H1 (cell line): Measurements from ENCODE around the gene CELF2. TPM values are rescaled to one million over a fixed set of nuclear protein-coding genes. Genes with fewer than 3 reads are reported as not detected.

ENCODE experiments used
- BACH1 ChIP-seq: IDR thresholded peaks from 2 replicates; pipeline ENCODE4 v1.6.1; 2012; ENCODE audit warnings: low read length, improper control_type of control experiment
- CBX8 ChIP-seq: fragments of 300-800, 300-1000 bp; sonication (generic); IDR thresholded peaks from 2 replicates; pipeline ENCODE4 v1.7.1; 2016; ENCODE audit warnings: low read depth, low read length, borderline replicate concordance
- EGR1 ChIP-seq: IDR thresholded peaks from 2 replicates; pipeline ENCODE4 v1.6.1; 2011; ENCODE audit warnings: low read depth, low read length, borderline replicate concordance
- GABPA ChIP-seq: IDR thresholded peaks from 2 replicates; pipeline ENCODE4 v1.6.1; 2011; ENCODE audit warnings: mild to moderate bottlenecking, low read length, moderate library complexity, borderline replicate concordance; ENCODE audit not compliant: insufficient read depth
- POLR2A ChIP-seq, 2 experiments: IDR thresholded peaks; 1 replicate in 1 of 2; 2 replicates in 1 of 2; pipeline ENCODE4 v1.6.1; 2011; ENCODE audit warnings: low read depth in 2 of 2, low read length in 2 of 2, mild to moderate bottlenecking in 2 of 2; ENCODE audit errors: control extremely low read depth in 1 of 2
- SRF ChIP-seq: IDR thresholded peaks from 2 replicates; pipeline ENCODE4 v1.6.1; 2011; ENCODE audit warnings: mild to moderate bottlenecking, low read depth, low read length, moderate library complexity
- TBP ChIP-seq: IDR thresholded peaks from 2 replicates; pipeline ENCODE4 v1.6.1; 2011; ENCODE audit warnings: low read depth, low read length, improper control_type of control experiment
- polyA plus RNA-seq, 7 experiments: library from polyadenylated mRNA; depleted of rRNA in 3 of 7; stranded (reverse) in 5 of 7; unstranded in 2 of 7; fragments of >200 nt in 5 of 7; fragments of 200-250 nt in 2 of 7; gene quantifications; 1 replicate in 5 of 7; 2 replicates in 1 of 7; 4 replicates in 1 of 7; pipeline versions ENCODE4 v1.2.1 to v1.2.3, GENCODE V29; 2011 to 2013; ENCODE audit warnings: missing spikeins in 2 of 7, mixed read lengths in 2 of 7
- total RNA-seq: library from RNA; stranded (reverse); fragmentation: NEBNext Ultra II Directional; extraction: Animal tissue kit (Norgen Biotek cat#: 25700); gene quantifications from 2 replicates; pipeline ENCODE4 v1.2.1, GENCODE V29; 2021
- TF ChIP-seq, protein P1 (sequence below): fragments of 300-600 bp; sonication (generic); IDR thresholded peaks from 2 replicates; pipeline ENCODE4 v1.7.1; 2012; ENCODE audit warnings: low read length, moderate library complexity, mild to moderate bottlenecking, inconsistent platforms; ENCODE audit not compliant: insufficient replicate concordance

Gene CELF2
- total and polyA plus RNA-seq, 2 of the 8 experiments (the other 6 are each of a cell fraction or from before 2014, with no cell fraction given) = 18.3 to 22.7 TPM

GRCh38 chr10:11073410-11073809 lies 55.7 kb downstream of the CELF2 start (continued):
- TF ChIP-seq, protein P1, sequence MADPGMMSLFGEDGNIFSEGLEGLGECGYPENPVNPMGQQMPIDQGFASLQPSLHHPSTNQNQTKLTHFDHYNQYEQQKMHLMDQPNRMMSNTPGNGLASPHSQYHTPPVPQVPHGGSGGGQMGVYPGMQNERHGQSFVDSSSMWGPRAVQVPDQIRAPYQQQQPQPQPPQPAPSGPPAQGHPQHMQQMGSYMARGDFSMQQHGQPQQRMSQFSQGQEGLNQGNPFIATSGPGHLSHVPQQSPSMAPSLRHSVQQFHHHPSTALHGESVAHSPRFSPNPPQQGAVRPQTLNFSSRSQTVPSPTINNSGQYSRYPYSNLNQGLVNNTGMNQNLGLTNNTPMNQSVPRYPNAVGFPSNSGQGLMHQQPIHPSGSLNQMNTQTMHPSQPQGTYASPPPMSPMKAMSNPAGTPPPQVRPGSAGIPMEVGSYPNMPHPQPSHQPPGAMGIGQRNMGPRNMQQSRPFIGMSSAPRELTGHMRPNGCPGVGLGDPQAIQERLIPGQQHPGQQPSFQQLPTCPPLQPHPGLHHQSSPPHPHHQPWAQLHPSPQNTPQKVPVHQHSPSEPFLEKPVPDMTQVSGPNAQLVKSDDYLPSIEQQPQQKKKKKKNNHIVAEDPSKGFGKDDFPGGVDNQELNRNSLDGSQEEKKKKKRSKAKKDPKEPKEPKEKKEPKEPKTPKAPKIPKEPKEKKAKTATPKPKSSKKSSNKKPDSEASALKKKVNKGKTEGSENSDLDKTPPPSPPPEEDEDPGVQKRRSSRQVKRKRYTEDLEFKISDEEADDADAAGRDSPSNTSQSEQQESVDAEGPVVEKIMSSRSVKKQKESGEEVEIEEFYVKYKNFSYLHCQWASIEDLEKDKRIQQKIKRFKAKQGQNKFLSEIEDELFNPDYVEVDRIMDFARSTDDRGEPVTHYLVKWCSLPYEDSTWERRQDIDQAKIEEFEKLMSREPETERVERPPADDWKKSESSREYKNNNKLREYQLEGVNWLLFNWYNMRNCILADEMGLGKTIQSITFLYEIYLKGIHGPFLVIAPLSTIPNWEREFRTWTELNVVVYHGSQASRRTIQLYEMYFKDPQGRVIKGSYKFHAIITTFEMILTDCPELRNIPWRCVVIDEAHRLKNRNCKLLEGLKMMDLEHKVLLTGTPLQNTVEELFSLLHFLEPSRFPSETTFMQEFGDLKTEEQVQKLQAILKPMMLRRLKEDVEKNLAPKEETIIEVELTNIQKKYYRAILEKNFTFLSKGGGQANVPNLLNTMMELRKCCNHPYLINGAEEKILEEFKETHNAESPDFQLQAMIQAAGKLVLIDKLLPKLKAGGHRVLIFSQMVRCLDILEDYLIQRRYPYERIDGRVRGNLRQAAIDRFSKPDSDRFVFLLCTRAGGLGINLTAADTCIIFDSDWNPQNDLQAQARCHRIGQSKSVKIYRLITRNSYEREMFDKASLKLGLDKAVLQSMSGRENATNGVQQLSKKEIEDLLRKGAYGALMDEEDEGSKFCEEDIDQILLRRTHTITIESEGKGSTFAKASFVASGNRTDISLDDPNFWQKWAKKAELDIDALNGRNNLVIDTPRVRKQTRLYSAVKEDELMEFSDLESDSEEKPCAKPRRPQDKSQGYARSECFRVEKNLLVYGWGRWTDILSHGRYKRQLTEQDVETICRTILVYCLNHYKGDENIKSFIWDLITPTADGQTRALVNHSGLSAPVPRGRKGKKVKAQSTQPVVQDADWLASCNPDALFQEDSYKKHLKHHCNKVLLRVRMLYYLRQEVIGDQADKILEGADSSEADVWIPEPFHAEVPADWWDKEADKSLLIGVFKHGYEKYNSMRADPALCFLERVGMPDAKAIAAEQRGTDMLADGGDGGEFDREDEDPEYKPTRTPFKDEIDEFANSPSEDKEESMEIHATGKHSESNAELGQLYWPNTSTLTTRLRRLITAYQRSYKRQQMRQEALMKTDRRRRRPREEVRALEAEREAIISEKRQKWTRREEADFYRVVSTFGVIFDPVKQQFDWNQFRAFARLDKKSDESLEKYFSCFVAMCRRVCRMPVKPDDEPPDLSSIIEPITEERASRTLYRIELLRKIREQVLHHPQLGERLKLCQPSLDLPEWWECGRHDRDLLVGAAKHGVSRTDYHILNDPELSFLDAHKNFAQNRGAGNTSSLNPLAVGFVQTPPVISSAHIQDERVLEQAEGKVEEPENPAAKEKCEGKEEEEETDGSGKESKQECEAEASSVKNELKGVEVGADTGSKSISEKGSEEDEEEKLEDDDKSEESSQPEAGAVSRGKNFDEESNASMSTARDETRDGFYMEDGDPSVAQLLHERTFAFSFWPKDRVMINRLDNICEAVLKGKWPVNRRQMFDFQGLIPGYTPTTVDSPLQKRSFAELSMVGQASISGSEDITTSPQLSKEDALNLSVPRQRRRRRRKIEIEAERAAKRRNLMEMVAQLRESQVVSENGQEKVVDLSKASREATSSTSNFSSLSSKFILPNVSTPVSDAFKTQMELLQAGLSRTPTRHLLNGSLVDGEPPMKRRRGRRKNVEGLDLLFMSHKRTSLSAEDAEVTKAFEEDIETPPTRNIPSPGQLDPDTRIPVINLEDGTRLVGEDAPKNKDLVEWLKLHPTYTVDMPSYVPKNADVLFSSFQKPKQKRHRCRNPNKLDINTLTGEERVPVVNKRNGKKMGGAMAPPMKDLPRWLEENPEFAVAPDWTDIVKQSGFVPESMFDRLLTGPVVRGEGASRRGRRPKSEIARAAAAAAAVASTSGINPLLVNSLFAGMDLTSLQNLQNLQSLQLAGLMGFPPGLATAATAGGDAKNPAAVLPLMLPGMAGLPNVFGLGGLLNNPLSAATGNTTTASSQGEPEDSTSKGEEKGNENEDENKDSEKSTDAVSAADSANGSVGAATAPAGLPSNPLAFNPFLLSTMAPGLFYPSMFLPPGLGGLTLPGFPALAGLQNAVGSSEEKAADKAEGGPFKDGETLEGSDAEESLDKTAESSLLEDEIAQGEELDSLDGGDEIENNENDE = no peak
- TF ChIP-seq CBX8 (no peak), EGR1 (no peak), GABPA (no peak), SRF (no peak), POLR2A (IDR thresholded peaks at IDR 0.05; ENCODE audit: control extremely low read depth in 1 of 2, low read depth in 2 of 2, low read length in 2 of 2) (no peak), BACH1 (no peak), TBP (no peak)
